Activated naive CD4-positive, alpha-beta T cell treated with anti-CD3 and anti-CD28 coated beads for 36 hours (primary cell): ENCODE results near the gene SLC6A8. TPM values are rescaled to one million over a fixed set of nuclear protein-coding genes. Genes with fewer than 3 reads are reported as not detected.
A peak's percentile ranks its signal among the peaks of the same experiment; 100 is the strongest.
"Not testable (repeated sequence)": the region's sequence is repeated elsewhere in the genome, so short reads cannot be mapped to it uniquely, and the experiment has no call there.

Experiments used
- CTCF ChIA-PET: fragments of 350-600 bp; sonication (Branson Sonifier 250); formaldehyde crosslinking; loops from one replicate; lab custom pipeline; 2021; ENCODE audit warnings: antibody characterized with exemption; lab: Charles Lee
- DNase-seq: peaks from one replicate; pipeline ENCODE4 v3.0.0-alpha.2; 2020
- H3K27ac Mint-ChIP-seq: one replicate; pipeline ENCODE4 v1.8.0; 2021; ENCODE audit warnings: mild to moderate bottlenecking, mixed read lengths
- H3K27me3 Mint-ChIP-seq: one replicate; pipeline ENCODE4 v1.8.0; 2021; ENCODE audit warnings: low read depth, mixed read lengths
- H3K36me3 Mint-ChIP-seq: one replicate; pipeline ENCODE4 v1.8.0; 2021; ENCODE audit warnings: low read depth, mixed read lengths
- H3K4me1 Mint-ChIP-seq: one replicate; pipeline ENCODE4 v1.8.0; 2021; ENCODE audit warnings: low read depth, mixed read lengths
- H3K4me3 Mint-ChIP-seq: one replicate; pipeline ENCODE4 v1.8.0; 2021; ENCODE audit warnings: mild to moderate bottlenecking, moderate library complexity, mixed read lengths
- H3K9me3 Mint-ChIP-seq: one replicate; pipeline ENCODE4 v1.8.0; 2021; ENCODE audit warnings: mixed read lengths
- intact Hi-C: fragments of 100-400 bp; cut with micrococcal nuclease; formaldehyde crosslinking; loops from one replicate; pipeline ENCODE4 v1.15.1; 2023
- total RNA-seq, 2 experiments: library from RNA; stranded (reverse); gene quantifications; one replicate each; pipeline ENCODE4 v1.2.3, GENCODE V29; 2021

Gene SLC6A8
- total RNA-seq, 2 experiments from 2014 or later = 0.32 to 0.41 TPM

DNA sequence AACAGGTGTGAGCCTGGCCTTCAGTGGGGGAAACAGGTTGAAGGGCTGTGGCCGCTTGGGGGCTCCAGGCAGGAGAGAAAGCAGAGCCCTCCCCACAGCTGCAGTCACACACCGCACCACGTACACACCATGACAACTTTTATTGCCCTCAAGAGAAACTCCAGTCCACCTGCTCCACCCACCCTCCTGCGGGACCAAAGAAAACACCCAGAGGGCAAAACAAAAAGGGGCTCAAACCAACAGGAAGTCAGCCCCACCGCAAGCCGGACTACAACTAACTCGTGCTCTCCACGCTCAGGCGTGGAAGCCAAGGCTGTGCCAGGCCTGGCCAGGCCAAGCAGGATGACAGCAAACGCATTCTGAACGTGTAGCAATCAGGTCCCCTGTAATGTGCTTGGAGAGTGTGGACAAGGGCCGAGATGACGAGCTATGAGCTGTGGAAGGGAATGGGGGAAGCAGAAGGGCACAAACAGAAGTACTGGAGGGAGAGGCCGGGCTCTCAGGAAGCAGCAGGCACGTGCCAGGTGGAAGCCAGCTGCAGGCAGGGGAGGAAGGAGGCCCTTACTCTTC is 12.7 kb downstream of the SLC6A8 start:
- no peak overlapping the region for H3K27ac Mint-ChIP-seq
- H3K4me1 Mint-ChIP-seq = no peaks in the 10 kb centered on the region
- H3K4me3 Mint-ChIP-seq = no peak overlapping the region
- intact Hi-C loops = no loop called here
- CTCF ChIA-PET = no interaction called here
- no peaks in the 10 kb centered on the region for H3K9me3 Mint-ChIP-seq
- peaks cover 4% of the 10 kb centered on the region for H3K36me3 Mint-ChIP-seq
- H3K27me3 Mint-ChIP-seq = no peaks in the 10 kb centered on the region
- DNase-seq = no peak

DNA sequence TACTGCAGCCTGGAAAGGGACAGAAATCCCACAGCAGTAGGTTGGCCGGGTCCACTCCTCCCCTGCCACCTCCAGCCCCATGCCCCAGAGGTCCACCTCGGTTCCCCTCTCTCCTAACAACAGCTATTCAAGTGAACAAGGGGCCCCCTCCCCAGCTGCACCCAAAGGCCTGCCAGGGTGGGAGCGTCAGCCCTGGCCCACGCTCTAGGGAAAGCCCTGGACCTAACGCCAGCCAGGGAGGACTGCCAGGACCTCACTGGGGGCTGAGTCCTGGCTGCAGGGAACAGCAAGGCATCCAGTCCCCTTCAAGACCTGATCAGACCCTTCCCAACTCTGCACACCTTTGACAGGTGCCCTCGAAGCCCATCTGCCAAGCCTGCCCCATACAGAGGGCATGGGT is 13.2 kb downstream of the SLC6A8 start:
- CTCF ChIA-PET = no interaction called here
- DNase-seq = no peak
- intact Hi-C loops = no loop called here
- peaks cover 4% of the 10 kb centered on the region for H3K36me3 Mint-ChIP-seq
- H3K27ac Mint-ChIP-seq = no peak overlapping the region
- H3K4me3 Mint-ChIP-seq = no peak overlapping the region
- no peaks in the 10 kb centered on the region for H3K4me1 Mint-ChIP-seq
- H3K27me3 Mint-ChIP-seq = no peaks in the 10 kb centered on the region
- H3K9me3 Mint-ChIP-seq = no peaks in the 10 kb centered on the region

DNA sequence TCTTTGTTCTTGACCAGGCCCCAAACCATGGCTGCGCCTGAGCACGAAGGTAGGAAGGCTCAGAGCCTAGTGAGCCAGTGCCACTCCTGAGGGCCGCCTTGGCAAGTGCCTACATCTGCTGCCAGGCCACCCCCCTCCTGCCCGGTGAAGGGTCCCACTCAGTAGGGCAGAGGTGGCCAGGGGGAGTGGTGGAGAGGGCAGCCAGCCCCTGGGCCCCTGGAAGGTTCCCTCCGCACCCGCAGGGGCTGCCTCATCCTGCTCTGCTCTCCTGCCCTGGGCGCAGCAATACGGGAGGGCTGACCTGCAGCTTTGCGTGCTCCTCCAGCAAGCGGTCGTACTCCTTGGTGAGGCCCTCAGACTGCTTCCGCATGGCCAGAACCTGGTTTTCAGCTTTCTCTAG is 14.0 kb downstream of the SLC6A8 start:
- H3K4me1 Mint-ChIP-seq = no peaks in the 10 kb centered on the region
- H3K36me3 Mint-ChIP-seq = peaks cover 6% of the 10 kb centered on the region
- H3K27me3 Mint-ChIP-seq = no peaks in the 10 kb centered on the region
- no peaks in the 10 kb centered on the region for H3K9me3 Mint-ChIP-seq
- intact Hi-C loops = no loop called here
- CTCF ChIA-PET = no interaction called here
- no peak for DNase-seq
- no peak overlapping the region for H3K27ac Mint-ChIP-seq
- H3K4me3 Mint-ChIP-seq = no peak overlapping the region

DNA sequence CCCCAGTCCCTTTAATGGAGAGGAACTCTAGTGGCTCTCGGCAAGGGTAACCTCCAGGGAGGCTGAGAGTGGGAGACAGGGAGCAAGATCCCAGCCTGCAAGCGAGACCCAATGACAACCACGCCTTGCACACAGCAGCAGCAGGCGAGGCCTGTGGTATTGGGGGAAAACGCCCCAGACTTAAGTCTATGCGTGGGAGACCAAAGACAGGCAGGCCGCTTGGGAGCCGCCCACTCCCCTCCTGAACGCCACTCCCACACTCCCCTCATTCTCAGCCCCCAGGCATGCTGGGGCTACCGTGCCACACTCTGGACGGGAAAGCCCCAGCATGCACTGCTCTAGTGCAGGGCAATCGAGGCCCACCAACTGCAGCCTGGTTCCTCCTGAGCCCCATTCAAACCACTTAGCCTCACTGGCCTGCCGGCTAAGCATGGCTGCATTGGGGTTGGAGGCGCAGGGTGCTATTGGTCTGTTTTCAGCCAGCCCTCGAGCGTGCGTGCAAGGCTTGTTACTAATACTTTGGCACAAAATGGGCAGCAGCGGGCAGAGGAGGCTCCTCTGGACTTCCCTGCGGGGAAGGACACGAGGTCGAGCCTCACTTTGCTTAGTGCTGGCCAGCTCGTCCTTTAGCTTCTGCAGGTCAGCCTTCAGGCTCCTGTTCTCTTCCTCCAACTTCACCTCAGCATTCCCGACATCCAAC is 14.8 kb downstream of the SLC6A8 start:
- H3K27me3 Mint-ChIP-seq = no peaks in the 10 kb centered on the region
- H3K27ac Mint-ChIP-seq = no peak overlapping the region
- no peak for DNase-seq
- CTCF ChIA-PET = interaction anchor here (1.0 kb wide), 1 partner anchor 35 kb away, joined by 3 read pairs; no protein-coding TSS in a partner anchor
- no peaks in the 10 kb centered on the region for H3K9me3 Mint-ChIP-seq
- H3K36me3 Mint-ChIP-seq = peaks cover 4% of the 10 kb centered on the region
- H3K4me3 Mint-ChIP-seq = no peak overlapping the region
- no peaks in the 10 kb centered on the region for H3K4me1 Mint-ChIP-seq
- intact Hi-C loops = no loop called here

DNA sequence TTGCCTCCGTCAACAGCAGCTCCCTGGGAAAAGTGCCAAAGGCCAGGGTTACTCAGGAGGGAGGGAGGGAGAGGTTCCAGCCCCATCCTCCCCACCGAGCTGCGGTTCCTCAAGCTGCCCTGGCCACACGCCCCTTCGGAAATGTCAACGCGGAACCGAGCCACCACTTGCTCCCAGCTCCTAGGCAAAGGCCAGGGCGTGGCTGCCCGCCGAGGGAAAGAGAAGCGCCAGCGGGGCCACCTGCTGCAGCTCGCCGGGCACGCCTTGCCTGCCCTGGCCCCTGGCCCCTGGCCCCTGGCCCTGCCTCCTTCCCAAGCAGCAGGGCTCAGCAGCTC is 15.3 kb downstream of the SLC6A8 start:
- Mint-ChIP-seq H3K27ac (no peak overlapping the region), H3K27me3 (no peaks in the 10 kb centered on the region), H3K4me1 (no peaks in the 10 kb centered on the region), H3K4me3 (no peak overlapping the region), H3K36me3 (peaks cover 4% of the 10 kb centered on the region), H3K9me3 (no peaks in the 10 kb centered on the region)
- no peak for DNase-seq
- CTCF ChIA-PET = interaction anchor here (1.0 kb wide), 1 partner anchor 36 kb away, joined by 3 read pairs; no protein-coding TSS in a partner anchor
- intact Hi-C loops = no loop called here

DNA sequence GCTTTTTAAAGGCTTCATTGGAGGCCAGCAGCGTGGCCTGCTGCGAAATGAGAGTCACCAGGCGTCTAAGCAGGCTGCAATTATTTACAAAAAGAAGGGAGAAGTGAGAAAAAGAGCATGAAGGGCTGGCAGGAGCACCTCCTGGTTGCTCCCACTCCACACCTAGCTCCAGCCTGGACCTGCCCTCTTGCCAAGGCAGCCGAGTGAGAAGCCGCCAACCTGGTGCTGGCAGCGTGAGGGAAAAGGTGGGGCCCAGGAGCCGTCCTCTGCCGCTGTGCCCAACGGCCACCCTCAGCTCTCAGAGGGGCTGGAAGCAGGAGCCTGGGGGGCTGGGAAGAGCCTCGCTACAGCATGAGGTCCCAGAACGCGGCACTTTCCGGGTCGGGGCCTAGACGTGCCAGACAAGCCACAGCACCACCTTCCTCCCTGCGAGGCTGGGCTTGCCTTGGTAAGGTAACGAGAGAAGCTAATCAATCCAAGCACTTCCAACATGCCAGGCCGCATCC is 16.3 kb downstream of the SLC6A8 start:
- Mint-ChIP-seq H3K27ac (no peak overlapping the region), H3K27me3 (no peaks in the 10 kb centered on the region), H3K4me1 (peaks cover 2% of the 10 kb centered on the region), H3K36me3 (peaks cover 2% of the 10 kb centered on the region), H3K9me3 (no peaks in the 10 kb centered on the region), H3K4me3 (no peak overlapping the region)
- CTCF ChIA-PET = no interaction called here
- no peak for DNase-seq
- intact Hi-C loops = no loop called here

DNA sequence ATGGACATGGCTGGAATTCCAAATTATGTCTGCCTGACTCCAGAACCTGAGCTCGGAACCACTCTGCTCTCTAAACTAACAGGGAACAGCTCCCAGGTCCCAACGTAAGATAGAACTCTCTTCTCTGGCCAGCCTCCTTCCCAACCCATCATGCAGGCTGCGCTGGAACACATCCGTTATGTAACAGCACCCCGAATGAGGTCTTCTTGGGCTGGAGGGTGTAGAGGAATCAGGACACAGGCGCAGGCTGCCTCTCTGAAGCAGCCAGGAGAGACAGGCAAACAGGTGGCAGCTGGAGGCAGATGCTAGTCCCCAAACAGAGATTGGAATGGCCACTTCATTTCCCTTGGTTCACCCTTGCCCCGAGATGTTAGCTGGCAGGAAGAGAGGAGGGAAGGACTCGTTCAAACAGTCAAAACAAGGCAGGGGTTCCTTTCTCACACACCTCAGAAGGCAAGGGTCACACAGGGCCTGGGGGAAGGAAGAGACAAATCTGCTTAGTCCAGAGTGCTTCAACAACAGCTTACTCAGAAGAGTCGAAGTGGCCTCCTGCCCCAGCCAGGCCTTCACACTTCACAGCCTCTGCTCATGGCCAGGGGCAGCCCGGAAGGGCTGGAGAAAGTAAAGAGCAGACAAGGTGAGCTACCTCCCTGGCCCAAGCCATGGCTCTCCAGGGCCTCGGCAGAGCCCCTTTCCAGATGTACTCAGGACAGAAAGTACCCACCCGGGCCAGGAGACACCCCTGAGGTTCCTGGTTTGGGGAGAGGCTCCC is 17.1 kb downstream of the SLC6A8 start:
- DNase-seq, H3K36me3 Mint-ChIP-seq, H3K9me3 Mint-ChIP-seq, H3K4me3 Mint-ChIP-seq, H3K27me3 Mint-ChIP-seq, H3K4me1 Mint-ChIP-seq, intact Hi-C loops, H3K27ac Mint-ChIP-seq: not testable (repeated sequence)
- CTCF ChIA-PET = interaction anchor here (1.2 kb wide), 1 partner anchor 95 kb away, joined by 3 read pairs; no protein-coding TSS in a partner anchor

DNA sequence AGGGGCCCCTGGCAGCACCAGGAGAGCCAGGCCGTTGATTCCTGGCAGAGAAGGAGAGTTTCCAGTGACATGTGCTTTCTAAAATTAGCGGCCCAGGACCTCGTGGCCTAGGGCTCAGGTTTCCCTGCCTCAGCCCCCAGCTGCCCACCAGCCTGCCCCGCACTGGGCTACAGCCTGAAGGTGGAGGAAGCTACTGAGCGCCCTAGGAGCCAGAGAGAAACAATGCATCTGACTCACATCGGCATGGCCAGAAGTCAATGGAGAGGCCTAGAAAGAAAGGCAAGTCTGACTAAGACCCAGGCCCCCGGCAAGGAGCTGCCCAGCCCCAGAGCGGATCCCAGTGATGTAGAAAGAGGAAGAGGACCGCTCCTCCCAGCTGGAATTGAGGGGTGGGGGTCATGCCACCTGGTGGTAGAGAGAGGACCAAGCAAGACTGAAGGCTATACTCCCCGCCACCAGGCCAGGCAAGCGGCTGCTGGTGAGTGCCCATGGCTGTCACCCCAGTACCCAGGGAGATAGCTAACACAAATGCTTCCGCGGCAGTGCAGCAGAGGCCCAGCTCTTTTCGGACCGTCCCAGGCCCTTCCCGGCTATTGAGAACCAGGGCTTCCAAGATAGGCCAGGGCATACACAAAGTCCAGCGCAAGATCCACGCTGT is 17.8 kb downstream of the SLC6A8 start:
- H3K27ac Mint-ChIP-seq, H3K36me3 Mint-ChIP-seq, H3K4me1 Mint-ChIP-seq, H3K4me3 Mint-ChIP-seq, H3K9me3 Mint-ChIP-seq, intact Hi-C loops, DNase-seq, H3K27me3 Mint-ChIP-seq: not testable (repeated sequence)
- CTCF ChIA-PET = interaction anchor here (1.2 kb wide), 1 partner anchor 96 kb away, joined by 3 read pairs; no protein-coding TSS in a partner anchor

- Mint-ChIP-seq H3K9me3 (no peaks in the 10 kb centered on the region), H3K4me1 (peaks cover 4% of the 10 kb centered on the region), H3K4me3 (no peak overlapping the region), H3K27me3 (no peaks in the 10 kb centered on the region), H3K27ac (no peak overlapping the region), H3K36me3 (peaks cover 2% of the 10 kb centered on the region)
- CTCF ChIA-PET = no interaction called here
- intact Hi-C loops = no loop called here
- DNase-seq = no peak
These were observed 19.1 kb downstream of the SLC6A8 start for GRCh38 chrX:153706799-153707198.

DNA sequence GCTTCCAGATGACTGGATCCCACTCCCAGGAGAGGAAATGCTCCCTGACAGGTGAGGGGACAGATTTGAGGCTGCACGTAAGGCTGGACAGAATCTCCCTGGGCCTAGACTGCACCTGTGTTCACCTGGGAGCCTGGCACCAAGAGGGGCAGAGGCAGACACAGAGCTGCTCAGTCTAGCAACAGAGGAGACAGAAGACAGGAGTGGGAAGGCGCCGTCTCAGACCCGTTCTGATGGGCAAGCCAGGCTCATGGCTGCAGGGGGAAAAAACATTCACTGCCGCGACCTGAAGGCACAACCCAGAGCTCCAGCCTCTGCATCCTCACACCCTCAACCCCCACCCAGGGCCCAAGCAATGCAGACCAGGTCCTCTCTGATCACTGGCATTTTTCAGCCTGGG is 19.7 kb downstream of the SLC6A8 start:
- H3K36me3 Mint-ChIP-seq = peaks cover 2% of the 10 kb centered on the region

GRCh38 chrX:153708415-153708814 is 20.7 kb downstream of the SLC6A8 start:
- Mint-ChIP-seq H3K9me3 (no peaks in the 10 kb centered on the region), H3K27me3 (no peaks in the 10 kb centered on the region), H3K4me1 (peaks cover 4% of the 10 kb centered on the region), H3K36me3 (peaks cover 4% of the 10 kb centered on the region), H3K4me3 (no peak overlapping the region), H3K27ac (no peak overlapping the region)
- CTCF ChIA-PET = interaction anchor here (1.0 to 1.6 kb wide), 3 partner anchors 22 to 47 kb away, joined by 3 to 4 read pairs (median 4); no protein-coding TSS in a partner anchor
- DNase-seq = peak; percentile 67
- intact Hi-C loops = loop anchor here (1.0 kb wide), 1 partner anchor 21 kb away; the partner anchor contains the start of gene SLC6A8

More for the DNA sequence above, 19.7 kb downstream of the SLC6A8 start:
- H3K27me3 Mint-ChIP-seq = no peaks in the 10 kb centered on the region
- CTCF ChIA-PET = interaction anchor here (1.2 to 1.6 kb wide), 2 partner anchors 40 to 46 kb away, joined by 4 read pairs; no protein-coding TSS in a partner anchor
- H3K4me1 Mint-ChIP-seq = peaks cover 4% of the 10 kb centered on the region
- intact Hi-C loops = no loop called here
- no peak for DNase-seq
- H3K4me3 Mint-ChIP-seq = no peak overlapping the region
- no peaks in the 10 kb centered on the region for H3K9me3 Mint-ChIP-seq
- no peak overlapping the region for H3K27ac Mint-ChIP-seq
